ENCODE measurements around the gene TLE5. TPM values are rescaled to one million over a fixed set of nuclear protein-coding genes. Genes with fewer than 3 reads are reported as not detected.

TLE5 gene
- total RNA-seq, 6 donors from 2014 or later: 324 to 781 (median 471) TPM

GRCh38 chr19:3004522-3004921 lies 57.8 kb downstream of the TLE5 start:
- ATAC-seq (ENCODE audit: low FRiP score in 2 of 2): no peak
- DNase-seq: no peak
- no peaks in the 10 kb centered on the region for H3K4me1 ChIP-seq
- H3K9me3 ChIP-seq: no peaks in the 10 kb centered on the region
- no peak overlapping the region for H3K27ac ChIP-seq
- H3K27me3 ChIP-seq: no peaks in the 10 kb centered on the region
- H3K4me3 ChIP-seq: no peak overlapping the region
- peaks cover 0 to 92% (median 39%) of the 10 kb centered on the region in 4 donors for H3K36me3 ChIP-seq
- no peak for TF ChIP-seq POLR2AphosphoS5 (IDR thresholded peaks at IDR 0.05)
- TF ChIP-seq EP300 (IDR thresholded peaks at IDR 0.05): no peak
- TF ChIP-seq CTCF (IDR thresholded peaks at IDR 0.05): no peak
- TF ChIP-seq POLR2A (IDR thresholded peaks at IDR 0.05): no peak
- 86 to 99% methylated on average over 4 of the region's 4 CpGs for WGBS, 2 donors

- Histone ChIP-seq H3K36me3 (peaks cover 0 to 93% (median 32%) of the 10 kb centered on the region in 4 donors), H3K4me1 (no peaks in the 10 kb centered on the region), H3K27ac (no peak overlapping the region), H3K9me3 (no peaks in the 10 kb centered on the region), H3K4me3 (no peak overlapping the region), H3K27me3 (no peaks in the 10 kb centered on the region)
- 93 to 94% methylated on average over 7 of the region's 7 CpGs for WGBS, 2 donors
- TF ChIP-seq EP300 (IDR thresholded peaks at IDR 0.05) (no peak), CTCF (IDR thresholded peaks at IDR 0.05) (no peak)
- DNase-seq (no peak), ATAC-seq (ENCODE audit: low FRiP score in 2 of 2) (no peak)
These were observed 59.2 kb downstream of the TLE5 start for GRCh38 chr19:3003046-3003445.

Other genes starting within 250 kb of the TLE5 start
- gene ZNF554, start 242.6 kb downstream of the TLE5 start, total RNA-seq: 10 to 100 TPM in 1 of 6 donors, 1 to 10 TPM in 5; 3.2 to 11.5 (median 6.7) TPM
- 1 to 10 TPM; 3.3 to 7.5 (median 5.8) TPM for gene ZNF555, start 221.0 kb downstream of the TLE5 start, total RNA-seq
- gene ZNF556, start 195.2 kb downstream of the TLE5 start, total RNA-seq: not detected
- 1 to 10 TPM; 5.2 to 9.8 (median 6.1) TPM for gene ZNF57, start 161.6 kb downstream of the TLE5 start, total RNA-seq
- gene ZNF77, start 117.5 kb downstream of the TLE5 start, total RNA-seq: 1 to 10 TPM; 3.1 to 7.3 (median 4.6) TPM
- gene TLE6, start 84.9 kb downstream of the TLE5 start, total RNA-seq: 10 to 100 TPM in 2 of 6 donors, 1 to 10 TPM in 4; 4.1 to 49.2 (median 5.4) TPM
- 100 to 1,000 TPM in 1 of 6 donors, 10 to 100 TPM in 5; 35.0 to 115 (median 56.0) TPM for gene TLE2, start 33.2 kb downstream of the TLE5 start, total RNA-seq
- 100 to 1,000 TPM in 1 of 6 donors, 10 to 100 TPM in 5; 60.0 to 103 (median 75.9) TPM for gene GNA11, start 31.9 kb upstream of the TLE5 start, total RNA-seq
- gene GNA15, start 73.5 kb upstream of the TLE5 start, total RNA-seq: 10 to 100 TPM; 19.0 to 31.4 (median 28.4) TPM
- gene S1PR4, start 116.3 kb upstream of the TLE5 start, total RNA-seq: 10 to 100 TPM; 19.1 to 41.6 (median 33.7) TPM
- gene NCLN, start 123.4 kb upstream of the TLE5 start, total RNA-seq: 10 to 100 TPM; 35.6 to 87.0 (median 72.5) TPM
- gene CELF5, start 162.2 kb upstream of the TLE5 start, total RNA-seq: under 1 TPM in 2 of 6 donors, not detected in 4; 0.49 to 0.76 TPM

Measured in upper lobe of left lung (tissue), 6 donors.